HG02642 (cell line): ENCODE measurements around the gene ARHGAP15.
"Not testable (repeated sequence)": the region's sequence is repeated elsewhere in the genome, so short reads cannot be mapped to it uniquely, and the experiment has no call there.

Experiments
- ATAC-seq: cut with Tn5 transposase; IDR thresholded peaks from one replicate; pipeline ENCODE4 v1.9.1; 2021; ENCODE audit warnings: mild to moderate bottlenecking; ENCODE audit not compliant: unreplicated experiment, poor library complexity

Gene ARHGAP15

DNA sequence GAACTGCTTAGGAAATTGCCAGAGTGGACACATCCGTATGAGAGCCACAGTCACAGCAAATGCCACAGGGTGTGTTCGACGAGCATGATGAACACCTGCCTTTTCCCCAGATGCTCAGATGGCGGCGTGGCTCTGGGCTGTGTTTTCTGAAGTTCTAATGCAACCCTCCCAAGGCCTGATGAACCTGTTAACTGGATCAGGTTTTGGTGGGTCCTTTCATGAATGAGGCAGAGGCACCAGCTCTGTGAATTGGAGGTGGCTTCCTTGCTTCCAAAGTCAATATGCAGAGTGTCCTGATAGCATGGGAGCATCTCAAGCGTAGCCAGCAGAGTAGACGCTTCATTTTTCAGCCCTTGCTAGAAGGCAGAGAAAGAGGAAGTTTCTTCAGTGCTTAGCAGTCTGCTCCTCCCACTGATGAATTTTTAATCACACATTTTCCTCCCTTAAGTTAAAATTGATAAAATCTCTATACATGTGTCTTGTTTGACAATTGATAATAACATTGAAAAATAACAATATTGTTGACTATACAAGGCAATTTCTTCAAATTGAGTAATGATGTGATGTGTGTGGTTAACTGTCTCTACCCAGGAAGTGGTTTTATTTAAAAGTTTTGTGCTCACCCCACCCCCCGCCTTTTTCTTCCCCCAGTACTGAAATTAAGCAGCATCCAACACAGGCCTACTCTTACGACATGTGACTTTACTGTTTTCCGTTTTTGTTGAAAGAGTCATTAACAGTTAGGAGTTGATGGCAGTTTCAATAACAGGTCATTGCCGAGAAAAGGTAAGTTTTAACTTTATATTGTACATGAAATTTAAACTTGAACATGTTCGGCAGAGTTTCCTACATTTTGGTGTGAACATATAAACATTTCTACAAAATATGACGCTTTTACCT, at the start of gene ARHGAP15:
Gene ARHGAP15, plus strand, starts transcription at position 739 of the 900 bp plus-strand sequence.
- ATAC-seq: peak; percentile 93

DNA sequence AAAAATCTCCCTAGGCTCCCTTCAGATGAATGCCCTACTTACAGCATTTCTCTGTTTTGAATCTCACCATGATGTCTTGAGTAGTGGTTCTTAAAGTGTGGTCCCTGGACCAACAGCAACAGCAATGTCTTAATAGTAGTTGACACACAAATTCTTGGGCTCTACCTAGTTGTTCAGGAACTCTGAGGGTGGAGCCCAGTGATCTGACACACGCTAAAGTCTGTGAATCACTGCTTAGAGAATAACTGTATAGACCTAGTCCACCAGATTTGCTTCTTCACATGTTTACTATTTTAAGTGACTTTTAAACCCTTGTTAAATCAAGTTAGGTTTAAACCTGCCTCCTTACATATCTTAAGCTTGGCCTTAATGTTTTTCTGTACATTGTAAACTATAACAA, 47.6 kb upstream of the ARHGAP15 start:
- no peak for ATAC-seq

DNA sequence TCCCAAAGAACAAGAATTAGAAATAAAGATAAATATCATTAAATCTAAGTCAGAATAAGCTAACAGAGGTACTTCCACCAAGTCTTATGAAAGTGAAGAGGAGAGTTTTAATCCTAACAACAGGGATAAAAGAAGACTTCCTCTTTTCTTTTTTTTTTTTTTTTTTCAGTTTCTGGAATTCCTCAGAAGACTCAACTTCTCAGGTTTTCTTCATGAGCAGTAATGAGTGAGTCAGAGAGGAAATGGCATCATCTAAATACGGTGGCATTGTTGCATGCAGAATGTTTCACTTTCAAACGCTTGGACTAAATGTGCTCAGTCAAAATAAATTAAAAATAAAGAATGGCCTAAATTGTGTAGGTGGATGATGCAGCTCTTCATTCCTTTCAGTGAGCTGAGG, 45.6 kb upstream of the ARHGAP15 start:
- ATAC-seq: no peak

DNA sequence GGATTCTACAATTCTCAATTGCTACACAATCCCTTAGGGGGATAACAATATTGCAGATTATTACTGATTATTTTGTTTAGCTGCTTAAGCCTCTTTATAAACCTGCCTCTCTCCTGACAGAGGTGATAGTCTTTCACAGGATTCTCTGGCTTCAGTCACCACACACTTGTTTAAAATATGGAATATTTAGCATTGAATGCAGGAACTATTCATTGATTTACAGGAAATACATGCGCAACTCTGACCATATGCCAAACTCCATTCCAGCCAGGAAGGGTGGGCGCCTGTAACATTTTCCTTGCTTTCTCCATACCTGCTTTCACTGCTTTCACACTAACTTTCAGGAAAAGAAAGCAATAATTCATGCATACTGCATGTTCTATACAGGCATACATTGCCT, 44.8 kb upstream of the ARHGAP15 start:
- no peak for ATAC-seq

DNA sequence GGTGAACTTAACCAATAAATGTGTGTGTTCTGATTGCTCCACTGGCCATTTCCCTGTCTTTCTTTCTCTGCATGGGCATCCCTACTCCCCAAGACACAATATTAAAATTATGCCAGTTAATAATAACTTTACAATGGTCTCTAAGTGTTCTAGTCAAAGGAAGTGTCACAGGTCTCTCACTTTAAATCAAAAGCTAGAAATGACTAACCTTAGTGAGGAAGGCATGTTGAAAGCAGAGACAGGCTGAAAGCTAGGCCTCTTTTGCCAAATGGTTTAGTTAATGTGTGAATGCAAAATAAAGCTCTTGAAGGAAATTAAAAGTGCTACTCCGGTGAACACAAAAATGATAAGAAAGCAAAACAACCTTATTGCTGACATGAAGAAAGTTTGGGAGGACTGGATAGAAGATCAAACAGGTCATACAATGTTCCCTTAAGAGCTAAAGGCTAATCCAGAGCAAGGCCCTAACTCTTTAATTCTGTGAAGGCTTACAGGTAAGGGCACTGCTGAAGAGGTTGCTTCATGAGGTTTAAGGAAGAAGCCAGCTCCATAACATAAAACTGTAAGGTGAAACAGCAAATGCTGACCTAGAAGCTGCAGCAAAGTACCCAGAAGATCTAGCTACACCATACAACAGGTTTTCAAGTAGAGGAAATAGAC, 44.0 kb upstream of the ARHGAP15 start:
- peak; percentile 60 for ATAC-seq

DNA sequence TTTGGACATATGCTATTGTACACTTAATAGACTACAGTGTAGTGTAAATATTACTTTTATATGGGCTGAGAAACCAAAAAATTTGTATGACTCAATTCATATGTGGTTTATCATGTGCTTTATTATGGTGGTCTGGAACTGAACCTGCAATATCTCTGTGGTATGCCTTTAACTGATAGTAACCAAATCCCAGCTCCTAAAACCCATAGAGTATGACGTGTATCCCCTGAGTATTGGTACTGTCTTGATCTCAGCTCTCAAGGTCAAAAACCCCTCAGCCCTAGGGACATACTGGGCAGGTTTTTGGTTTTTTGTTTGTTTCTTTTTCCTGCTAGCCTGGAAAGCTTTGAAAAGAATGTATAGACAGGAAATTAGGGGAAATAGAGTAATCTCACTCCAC, 42.2 kb upstream of the ARHGAP15 start:
- ATAC-seq: no peak

DNA sequence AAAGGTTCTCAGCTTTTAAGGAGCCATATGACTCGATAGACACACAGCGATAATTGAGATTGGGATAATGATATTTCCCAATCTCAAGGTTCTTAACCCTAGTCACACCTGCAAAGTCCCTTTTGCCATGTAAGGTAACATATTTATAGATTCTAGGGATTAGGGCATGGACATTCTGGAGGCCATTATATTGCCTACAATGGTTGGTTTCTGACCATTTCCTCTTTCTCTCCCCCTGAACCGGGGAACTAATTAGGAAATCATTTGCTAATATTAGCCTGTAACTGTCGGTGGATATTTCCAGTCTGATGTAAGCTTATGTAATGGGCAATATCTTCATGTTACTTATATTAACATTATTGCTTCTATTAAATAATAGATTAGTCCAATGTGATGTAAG, 40.8 kb upstream of the ARHGAP15 start:
- ATAC-seq: no peak

DNA sequence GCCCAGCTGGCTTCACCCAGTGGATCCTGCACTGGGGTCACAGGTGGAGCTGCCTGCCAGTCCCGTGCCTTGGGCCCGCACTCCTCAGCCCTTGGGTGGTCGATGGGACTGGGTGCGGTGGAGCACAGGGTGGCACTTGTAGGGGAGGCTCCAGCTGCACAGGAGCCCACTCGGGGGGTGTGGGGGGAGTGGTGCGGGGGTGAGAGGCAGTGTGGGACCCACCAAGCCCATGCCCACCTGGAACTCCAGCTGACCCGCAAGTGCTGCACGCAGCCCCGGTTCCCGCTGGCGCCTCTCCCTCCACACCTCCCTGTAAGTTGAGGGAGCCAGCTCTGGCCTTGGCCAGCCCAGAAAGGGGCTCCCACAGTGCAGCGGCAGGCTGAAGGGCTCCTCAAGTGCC, 39.7 kb upstream of the ARHGAP15 start:
- not testable (repeated sequence) for ATAC-seq

DNA sequence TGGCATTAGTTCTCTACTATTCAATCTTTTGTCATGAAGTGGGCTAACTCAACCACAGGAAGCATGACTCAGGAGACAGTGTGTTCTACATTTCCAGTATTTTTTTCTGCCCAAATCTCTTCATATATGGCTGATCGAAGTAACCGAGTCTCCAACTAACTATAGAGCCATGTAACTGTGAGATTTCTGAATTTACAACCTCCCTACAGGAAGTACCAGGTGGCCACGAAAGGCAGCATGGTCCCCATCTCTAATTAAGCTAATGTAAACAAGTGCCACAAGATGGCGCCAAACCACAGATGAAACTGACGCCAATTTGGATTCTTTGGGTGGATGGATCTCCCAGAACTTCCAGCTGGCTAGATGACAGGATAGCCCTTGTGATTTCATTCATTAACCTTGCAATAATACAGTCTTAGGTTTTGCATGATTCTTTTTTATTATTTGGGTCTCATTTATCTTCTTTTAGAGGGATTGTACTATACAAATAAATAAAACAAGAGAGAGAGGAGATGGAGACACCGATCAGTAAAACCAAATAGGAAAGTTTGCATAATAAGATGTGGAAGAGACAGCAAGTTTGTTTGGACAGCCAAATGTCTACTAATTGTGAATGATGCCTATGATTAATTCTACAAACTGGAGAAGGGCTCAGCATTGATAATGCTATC, 18.3 kb upstream of the ARHGAP15 start:
- ATAC-seq: peak; percentile 95

DNA sequence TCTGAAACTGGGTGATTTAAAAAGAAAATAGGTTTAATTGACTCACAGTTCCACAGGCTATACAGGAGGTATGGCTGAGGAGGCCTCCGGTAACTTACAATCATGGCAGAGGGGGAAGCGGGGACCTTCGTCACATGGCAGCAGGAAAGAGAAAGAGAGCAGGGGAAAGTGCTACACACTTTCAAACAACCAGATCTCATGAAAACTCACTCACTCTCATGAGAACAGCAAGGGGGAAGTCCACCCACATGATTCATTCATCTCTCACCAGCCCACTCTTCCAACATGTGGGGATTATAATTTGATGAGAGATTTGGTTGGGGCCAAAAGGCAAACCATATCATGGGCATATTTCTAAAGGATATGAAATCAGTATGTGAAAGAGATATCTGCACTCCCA, 12.0 kb upstream of the ARHGAP15 start:
- ATAC-seq: no peak

DNA sequence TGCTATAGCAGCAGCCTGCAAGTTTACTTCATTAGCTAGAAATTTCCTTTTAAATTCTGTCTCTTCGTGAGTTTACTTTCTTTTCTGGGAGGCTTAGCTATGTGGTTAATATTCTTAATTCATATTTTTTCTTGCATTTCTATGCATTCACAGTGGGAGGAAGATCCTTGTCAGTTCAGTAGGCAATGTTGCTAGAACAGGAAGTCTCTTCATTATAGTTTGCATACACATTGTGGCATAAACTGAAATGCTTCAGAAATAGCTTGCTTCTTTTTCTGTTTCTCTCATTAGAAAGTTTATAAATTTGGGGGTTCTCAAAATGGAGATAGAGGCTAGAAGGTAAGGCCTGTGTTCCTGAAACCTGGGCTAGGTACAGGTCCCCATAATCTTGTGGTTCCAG, 8.1 kb upstream of the ARHGAP15 start:
- no peak for ATAC-seq

DNA sequence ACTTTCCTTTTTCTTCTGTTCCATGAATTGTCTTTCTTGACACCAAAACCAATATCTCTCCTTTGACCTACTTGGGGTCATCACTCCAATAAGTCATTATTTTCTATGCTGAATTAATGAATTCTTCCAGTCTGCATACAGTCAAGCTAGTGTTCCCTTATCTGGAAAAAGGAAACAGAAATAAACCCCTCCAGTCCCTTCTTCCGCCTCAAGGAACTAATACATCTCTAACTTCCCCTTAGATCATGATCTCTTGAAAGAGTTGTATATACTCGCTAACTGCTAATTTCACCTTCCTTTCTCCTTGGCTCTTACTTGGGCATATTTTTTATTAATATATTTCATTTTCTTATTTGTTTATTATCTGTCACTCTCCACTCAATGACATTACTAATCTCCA, 7.3 kb upstream of the ARHGAP15 start:
- no peak for ATAC-seq

DNA sequence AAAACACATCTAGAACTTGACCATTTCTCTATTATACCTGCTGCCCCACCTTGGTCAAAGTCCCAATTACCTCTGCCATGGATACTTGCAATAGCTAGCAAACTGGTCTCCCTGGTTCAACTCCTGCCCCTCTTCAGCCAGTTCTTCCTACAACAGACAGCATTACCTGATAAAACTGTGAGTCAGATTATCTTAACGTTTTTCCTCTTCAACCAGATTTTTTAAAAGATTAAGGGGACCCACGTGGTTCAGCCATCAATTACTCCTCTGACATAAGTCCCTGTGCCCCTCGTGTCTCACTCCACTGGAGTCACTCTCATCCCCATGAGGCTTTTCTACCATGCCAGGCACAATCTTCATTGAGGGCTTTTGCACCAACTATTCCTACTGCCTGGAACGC, 5.3 kb upstream of the ARHGAP15 start:
- ATAC-seq: no peak

DNA sequence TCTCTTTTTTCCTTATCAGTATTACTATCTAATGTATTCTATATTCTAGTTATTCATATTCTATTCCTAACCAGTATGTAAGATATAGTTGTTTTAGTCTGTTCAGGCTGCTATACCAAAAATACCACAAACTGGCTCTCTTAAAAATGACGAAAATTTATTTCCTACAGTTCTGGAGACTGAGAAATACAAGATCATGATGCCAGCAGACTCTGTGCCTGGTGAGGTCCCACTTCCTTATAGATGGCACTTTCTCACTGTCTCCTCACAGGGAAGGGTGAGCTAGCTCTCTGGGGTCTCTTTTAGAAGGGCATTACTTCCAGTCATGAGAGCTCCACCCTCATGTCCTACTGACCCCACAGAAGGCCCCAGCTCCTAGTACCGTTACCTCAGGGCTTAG, 4.8 kb upstream of the ARHGAP15 start:
- ATAC-seq: no peak

DNA sequence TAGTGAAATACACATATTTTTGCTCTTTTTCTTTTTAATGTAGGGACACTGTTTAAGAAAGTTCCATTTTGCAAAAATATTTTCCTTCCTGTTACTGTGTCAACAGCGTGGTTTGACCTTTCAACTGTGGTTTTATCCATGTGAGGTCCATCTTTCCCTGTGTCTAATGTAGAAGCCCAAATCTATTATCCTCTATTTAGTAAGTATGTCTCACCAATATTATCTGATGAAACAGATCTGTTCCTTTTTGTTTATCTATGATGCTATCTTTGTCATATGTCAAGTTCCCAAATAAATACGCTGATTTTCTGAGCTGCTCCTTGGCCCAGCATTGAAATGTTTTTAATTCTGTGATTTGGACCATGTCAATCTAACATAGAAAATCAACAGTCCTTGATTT, 3.5 kb upstream of the ARHGAP15 start:
- no peak for ATAC-seq

DNA sequence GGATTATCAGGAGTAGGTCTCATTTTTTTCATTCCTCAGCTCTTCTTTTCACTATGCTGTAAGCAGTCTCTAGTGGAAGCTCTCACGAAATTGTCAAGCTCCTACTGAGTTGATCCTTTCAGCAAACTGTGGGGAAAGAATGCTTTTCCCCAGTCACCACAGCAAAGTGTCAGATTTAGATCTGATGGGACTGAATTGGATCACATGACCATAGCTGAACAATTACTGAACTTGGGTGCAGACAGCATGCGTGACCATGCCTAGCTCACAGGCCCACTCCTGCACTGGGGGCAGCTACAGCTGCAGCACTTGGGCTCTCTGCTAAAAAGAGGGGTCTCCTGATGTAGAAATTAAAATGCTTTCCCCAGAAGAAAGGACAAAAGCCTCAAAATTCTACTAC, 3.1 kb downstream of the ARHGAP15 start:
- ATAC-seq: no peak

DNA sequence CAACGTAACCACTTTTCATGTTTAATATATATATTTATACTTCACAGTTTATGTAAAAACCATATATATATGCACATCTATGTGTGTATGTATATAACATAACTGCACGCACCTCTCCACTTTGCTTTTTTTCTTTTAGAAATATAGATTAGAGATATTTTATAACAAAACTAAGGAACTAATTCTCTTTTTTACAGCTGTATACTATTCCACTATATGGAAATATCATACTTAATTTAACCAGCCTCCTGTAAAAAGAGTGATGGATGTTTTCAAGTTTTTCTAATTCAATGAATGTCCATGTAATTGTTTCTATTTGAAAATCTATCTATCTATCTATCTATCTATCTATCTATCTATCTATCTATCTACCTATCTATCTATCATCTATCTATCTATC, 4.6 kb downstream of the ARHGAP15 start:
- no peak for ATAC-seq

DNA sequence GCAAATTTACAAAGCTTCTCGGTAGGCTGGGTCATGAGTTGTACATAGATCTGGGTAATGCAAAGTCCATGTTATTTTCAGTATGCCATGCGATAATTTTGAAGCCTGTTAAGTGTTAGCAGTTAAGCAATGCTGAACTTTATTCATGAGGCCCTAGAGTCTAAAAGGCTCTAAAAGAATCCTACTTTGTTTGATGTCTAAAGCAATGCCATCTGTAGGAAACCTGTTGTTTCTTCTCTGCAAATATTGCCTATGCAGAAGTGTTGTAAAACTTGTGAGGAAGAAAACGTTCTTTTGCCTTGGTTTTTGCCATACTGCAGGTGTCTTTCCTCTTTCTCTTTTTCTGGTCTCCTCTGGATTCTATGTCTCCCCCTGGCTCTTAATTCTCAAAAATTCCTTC, 9.1 kb downstream of the ARHGAP15 start:
- no peak for ATAC-seq

DNA sequence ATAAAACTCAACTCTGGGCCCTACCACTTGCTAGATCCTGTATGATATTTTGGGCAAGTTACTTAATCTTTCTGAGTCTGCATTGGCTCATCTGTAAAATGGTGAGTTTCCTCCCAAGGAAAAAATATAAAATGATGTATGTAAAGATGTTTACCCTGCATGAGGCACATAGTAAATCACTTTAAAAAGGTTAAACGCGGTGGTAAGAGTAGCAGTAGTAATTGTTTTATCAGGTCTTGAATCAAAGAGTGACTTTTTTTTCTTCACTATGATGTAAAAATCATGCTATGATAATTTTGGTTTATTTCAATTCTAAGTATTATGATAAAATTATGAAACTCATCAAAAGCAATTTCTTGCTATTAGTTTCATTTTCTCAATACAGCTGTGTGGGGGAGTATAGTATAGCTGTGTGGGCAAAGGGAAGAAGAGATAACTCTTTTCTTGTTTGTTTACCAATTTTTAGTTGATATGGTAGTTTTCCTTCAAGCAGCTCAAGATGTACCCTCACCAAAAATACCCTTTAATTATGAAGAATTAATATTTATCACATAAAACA, 10.7 kb downstream of the ARHGAP15 start:
- ATAC-seq: no peak

DNA sequence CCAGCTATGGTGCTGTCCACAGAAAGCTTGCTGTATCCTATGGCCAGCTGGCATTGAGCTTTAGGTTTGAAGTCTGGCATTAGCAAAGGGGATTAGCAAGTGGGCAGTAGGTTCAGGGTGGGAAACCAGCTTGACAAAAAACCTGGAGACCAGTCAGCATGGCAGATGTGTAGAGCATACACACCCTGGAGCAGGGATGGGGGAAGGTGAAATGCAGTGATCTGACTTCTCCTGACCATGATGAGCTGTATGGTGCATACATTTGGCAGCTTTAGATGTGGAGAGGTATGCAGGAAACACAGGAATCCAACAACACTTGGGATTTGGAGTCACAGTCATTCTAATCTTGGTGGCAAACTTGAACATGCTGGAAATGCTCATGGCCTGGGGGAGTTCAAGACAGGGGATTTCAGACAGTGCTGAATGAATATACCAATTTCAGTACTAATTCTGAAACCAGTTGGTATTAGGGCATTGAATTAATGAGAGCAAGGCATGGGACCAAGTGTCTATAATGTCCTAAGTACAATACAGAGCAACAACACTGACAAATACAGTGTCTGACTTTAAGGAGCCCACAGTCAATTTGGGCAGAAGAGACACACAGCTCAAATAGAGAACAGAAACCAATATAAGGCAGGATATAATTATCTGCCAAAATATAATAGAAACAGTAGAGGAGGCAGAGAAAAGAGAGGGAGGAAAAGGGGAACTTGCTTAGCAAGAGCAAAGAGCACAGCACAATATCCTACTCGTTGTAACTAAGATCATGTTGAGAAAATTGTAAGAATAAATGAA, 11.8 kb downstream of the ARHGAP15 start:
- ATAC-seq: peak; percentile 81
